OCI-LY1 (cell line): ENCODE results near the gene BTRC.

ENCODE experiments used
- CTCF ChIP-seq: fragments of 200-600 bp; sonication (generic), shearing (Covaris generic); IDR thresholded peaks from 2 replicates; pipeline ENCODE4 v1.5.1; 2017; ENCODE audit warnings: mild to moderate bottlenecking, antibody characterized with exemption, low read length, moderate library complexity, mixed read lengths
- EZH2 ChIP-seq: fragments of 200-600 bp; sonication (generic), shearing (Covaris generic); IDR thresholded peaks from 2 replicates; pipeline ENCODE4 v1.8.0; 2017; ENCODE audit warnings: borderline replicate concordance, mixed run types, mild to moderate bottlenecking, antibody characterized with exemption, low read length, moderate library complexity, mixed read lengths

DNA sequence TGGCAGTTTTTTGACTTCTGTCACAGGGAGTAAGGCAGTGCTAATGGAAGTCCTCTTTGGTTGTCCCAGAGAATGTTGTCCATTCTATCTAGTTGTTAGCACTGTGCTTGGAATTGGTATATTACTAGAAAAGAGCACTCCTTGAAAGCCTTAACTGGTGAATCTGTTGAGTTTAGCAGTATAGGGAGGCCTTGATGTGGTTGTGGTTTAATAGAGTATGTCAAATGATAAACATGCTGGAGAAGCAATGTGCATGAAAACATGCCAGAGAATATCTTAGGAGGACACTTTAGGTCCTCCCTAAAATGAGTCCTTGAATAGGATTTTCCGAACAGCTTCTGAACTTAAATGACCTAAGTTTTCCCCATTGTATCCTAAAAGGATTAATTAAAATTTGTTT lies 98.6 kb downstream of the BTRC start:
- TF ChIP-seq CTCF = no peak
- no peak for TF ChIP-seq EZH2
